Measurements from ENCODE around the gene AGPAT3.

The AGPAT3 gene

DNA sequence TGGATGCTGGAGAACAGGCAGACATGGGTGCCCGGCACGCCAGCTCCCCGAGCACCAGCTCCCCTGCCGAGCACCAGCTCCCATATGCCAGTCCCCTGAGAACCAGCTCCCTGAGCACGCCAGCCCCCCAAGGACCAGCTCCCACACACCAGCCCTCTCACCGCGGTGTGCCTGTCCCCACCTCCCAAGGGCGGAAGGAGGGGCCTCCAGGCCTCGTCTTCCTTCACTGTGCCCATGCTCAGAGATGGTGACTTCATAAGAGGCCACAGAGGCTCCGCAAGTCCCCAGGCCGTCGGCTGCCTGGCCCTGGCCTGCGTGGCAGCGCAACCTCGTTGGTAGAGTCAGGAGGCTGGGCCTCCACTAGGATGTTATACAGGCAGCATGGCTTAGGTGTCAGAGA, 69.1 kb downstream of the AGPAT3 start:
- TF ChIP-seq, protein P1, sequence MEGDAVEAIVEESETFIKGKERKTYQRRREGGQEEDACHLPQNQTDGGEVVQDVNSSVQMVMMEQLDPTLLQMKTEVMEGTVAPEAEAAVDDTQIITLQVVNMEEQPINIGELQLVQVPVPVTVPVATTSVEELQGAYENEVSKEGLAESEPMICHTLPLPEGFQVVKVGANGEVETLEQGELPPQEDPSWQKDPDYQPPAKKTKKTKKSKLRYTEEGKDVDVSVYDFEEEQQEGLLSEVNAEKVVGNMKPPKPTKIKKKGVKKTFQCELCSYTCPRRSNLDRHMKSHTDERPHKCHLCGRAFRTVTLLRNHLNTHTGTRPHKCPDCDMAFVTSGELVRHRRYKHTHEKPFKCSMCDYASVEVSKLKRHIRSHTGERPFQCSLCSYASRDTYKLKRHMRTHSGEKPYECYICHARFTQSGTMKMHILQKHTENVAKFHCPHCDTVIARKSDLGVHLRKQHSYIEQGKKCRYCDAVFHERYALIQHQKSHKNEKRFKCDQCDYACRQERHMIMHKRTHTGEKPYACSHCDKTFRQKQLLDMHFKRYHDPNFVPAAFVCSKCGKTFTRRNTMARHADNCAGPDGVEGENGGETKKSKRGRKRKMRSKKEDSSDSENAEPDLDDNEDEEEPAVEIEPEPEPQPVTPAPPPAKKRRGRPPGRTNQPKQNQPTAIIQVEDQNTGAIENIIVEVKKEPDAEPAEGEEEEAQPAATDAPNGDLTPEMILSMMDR (IDR thresholded peaks at IDR 0.05; ENCODE audit: extremely low read depth, missing control alignments) = no peak
- no peak for DNase-seq (ENCODE audit: low spot score)

DNA sequence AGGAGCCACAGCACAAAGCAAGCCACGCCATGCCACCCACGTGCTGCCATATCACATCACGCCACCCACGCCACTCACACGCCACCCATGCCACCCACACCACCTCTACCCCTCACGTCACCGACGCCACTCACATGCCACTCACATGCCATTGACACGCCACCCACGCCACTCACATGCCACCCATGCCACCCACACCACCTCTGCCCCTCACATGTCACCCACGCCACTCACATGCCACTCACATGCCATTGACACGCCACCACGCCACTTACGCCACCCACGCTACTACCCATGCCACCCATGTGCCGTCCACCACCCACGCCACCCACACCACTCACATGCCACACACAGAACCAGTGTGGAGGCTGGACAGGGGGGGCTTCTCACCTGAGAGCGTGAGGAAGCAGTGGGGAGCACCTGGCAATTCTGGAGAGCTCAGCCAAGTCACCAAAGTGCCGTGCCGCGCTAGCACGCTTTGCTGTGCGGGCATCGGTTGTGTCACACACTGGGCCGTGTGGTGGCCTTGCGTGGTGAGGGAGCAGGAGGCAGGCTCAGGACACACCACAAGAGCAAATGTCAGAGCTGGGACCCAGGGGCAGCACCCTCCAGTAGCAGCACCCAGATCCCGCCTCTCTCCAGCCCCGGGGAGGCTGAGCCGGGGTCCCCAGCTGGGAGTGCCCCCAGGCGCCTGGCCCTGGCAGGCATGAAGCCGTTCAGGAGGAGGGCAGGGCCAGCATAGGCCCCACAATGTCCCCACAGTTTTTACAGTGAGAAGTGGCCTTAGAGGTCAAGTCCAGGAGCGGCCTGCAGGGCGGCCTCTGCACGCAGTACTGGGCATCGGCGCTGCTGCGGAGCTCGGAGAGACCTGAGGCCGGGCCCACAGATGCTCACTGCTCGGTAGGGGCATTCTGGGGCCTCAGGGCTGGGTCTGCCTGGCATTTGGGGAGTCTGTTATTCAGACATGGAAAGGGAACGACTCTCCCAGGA, 70.0 kb downstream of the AGPAT3 start:
- TF ChIP-seq, protein P1 (IDR thresholded peaks at IDR 0.05; ENCODE audit: extremely low read depth, missing control alignments) = no peak
- DNase-seq (ENCODE audit: low spot score) = no peak

DNA sequence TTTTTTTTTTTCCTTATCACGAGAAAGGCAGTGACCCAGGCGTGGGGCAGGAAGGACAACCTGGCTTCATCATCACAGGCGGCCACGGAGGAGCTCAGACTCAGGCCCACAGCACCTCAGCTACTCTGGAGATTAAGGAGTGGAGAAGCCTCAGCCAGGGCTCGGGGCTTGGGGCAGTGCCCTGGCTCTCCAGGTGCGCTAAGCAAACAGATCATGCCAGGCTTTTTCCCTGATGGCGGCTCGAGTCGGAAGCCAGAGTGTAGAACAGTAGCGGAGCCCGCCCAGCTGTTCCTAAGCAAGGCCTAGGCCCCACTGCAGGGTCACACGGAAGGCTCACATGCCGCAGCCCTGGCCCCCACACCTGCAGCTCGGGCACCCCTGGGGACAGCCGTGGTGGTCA, 70.7 kb downstream of the AGPAT3 start:
- no peak for DNase-seq (ENCODE audit: low spot score)
- TF ChIP-seq, protein P1 (IDR thresholded peaks at IDR 0.05; ENCODE audit: extremely low read depth, missing control alignments) = no peak

DNA sequence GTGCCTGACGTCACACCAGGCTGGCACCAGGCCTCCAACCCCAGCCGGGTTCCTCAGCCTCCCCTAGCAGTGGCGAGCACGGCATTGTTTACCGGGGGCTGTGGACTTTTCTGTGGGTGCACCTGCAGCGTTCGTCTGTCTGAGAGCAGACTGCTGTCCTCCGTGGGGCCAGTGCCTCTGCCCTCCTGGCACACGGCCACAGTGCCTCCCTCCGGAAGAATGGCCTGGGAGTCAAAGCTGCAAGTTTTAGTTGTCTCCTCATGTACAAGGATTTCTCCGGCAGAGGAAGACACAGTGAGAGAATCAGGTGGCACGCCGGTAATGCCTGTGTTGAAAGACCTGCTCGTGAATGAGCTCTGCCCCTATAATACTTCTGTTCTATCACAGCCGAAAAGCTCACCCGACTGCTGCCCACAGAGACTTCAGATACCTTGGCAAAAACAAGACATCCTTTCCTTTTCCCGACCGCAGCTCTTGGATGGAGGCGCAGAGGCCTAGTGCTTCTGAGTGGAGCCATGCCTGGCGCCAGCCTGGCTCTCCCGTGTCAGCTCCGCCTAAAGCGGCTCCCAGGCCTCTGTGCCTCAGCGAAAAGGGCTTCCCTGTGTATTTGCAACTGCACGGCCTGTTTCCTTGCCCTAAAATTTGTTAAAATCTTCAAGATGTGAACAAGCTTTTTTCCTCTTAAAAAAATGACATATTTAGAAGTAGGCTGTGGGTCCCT, 71.4 kb downstream of the AGPAT3 start:
- TF ChIP-seq, protein P1 (IDR thresholded peaks at IDR 0.05; ENCODE audit: extremely low read depth, missing control alignments) = no peak
- DNase-seq (ENCODE audit: low spot score) = no peak

DNA sequence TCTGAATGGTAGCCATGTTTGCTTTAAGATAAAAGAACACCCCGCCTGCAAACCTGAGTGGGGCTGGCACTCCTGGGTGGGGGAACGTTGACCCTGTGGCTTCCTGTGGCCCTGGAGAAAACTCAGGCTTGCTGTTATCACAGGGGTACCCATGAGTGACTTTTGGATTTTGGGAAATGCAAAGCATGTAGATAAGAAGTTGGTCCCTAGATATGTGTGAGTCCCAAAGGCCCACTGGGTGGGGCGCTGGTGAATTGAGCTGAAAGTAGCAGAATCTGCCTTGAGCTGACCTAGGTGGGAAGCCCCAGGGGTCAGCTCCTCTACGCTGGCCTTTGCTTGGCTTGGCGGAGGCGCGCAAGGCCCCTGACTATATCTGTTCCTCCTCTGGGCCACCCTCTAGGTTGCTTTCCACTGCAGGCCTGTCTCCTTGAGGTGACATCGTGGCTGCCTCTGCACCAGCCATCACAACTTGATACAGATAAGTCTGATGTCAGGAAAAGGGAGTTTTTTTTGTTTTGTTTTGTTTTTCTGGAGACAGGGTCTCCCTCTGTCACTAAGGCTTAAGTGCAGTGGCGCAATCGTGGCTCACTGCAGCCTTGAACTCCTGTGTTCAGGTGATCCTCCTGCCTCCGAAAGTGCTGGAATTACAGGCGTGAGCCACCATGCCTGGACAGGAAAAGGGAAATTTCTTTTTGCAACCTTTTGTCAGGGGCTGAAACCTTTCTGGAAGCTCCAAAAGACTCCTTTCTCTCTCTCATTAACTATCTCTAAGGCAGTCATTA, 72.2 kb downstream of the AGPAT3 start:
- TF ChIP-seq, protein P1 (IDR thresholded peaks at IDR 0.05; ENCODE audit: extremely low read depth, missing control alignments) = no peak
- no peak for DNase-seq (ENCODE audit: low spot score)

DNA sequence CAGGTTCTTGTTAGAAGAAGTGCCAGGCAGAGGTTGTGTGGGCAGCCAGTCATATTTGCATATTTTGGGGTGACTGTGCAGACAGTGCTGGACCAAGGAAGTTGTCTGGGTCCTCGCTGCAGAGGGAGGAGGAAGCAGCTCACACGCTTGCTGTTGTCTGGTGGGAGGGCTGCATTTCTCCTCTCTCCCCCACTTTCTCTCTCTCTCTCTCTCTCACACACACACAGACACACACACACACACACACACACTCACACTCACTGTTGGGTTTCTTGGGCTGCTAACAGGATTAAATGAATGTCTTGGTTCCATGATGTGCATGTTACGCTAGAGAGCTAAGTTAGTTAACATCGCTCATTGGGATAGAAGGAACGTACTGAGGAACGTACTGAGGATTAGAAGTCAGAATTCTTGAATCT, 72.9 kb downstream of the AGPAT3 start:
- DNase-seq (ENCODE audit: low spot score) = peak; percentile 74
- TF ChIP-seq, protein P1 (IDR thresholded peaks at IDR 0.05; ENCODE audit: extremely low read depth, missing control alignments) = no peak

All from GM20000 (cell line).